Measurements from ENCODE around the gene LMF1.
A peak's percentile ranks its signal among the peaks of the same experiment; 100 is the strongest.

LMF1 gene

GRCh38 chr16:970766-971581 lies at the start of gene LMF1:
TSS of gene LMF1 (minus strand) at chr16:970984. CDS start at chr16:970980, 4 bp downstream.
- TF ChIP-seq GATA1 (IDR thresholded peaks at IDR 0.05; ENCODE audit: low read depth, low read length): no peak
- peak; percentile 70 for TF ChIP-seq POLR2A (IDR thresholded peaks at IDR 0.05; ENCODE audit: low read length)
- peak; percentile 94 to 99 for DNase-seq

- TF ChIP-seq POLR2A (IDR thresholded peaks at IDR 0.05; ENCODE audit: low read length): no peak
- no peak for TF ChIP-seq GATA1 (IDR thresholded peaks at IDR 0.05; ENCODE audit: low read depth, low read length)
These were observed 49.3 kb upstream of the LMF1 start for GRCh38 chr16:1020091-1020399.

GRCh38 chr16:1019231-1020090 lies 48.7 kb upstream of the LMF1 start:
- TF ChIP-seq POLR2A (IDR thresholded peaks at IDR 0.05; ENCODE audit: low read length) (no peak), GATA1 (IDR thresholded peaks at IDR 0.05; ENCODE audit: low read depth, low read length) (no peak)
- no peak for DNase-seq

More at GRCh38 chr16:1020091-1020399, 49.3 kb upstream of the LMF1 start:
- DNase-seq: no peak

DNA sequence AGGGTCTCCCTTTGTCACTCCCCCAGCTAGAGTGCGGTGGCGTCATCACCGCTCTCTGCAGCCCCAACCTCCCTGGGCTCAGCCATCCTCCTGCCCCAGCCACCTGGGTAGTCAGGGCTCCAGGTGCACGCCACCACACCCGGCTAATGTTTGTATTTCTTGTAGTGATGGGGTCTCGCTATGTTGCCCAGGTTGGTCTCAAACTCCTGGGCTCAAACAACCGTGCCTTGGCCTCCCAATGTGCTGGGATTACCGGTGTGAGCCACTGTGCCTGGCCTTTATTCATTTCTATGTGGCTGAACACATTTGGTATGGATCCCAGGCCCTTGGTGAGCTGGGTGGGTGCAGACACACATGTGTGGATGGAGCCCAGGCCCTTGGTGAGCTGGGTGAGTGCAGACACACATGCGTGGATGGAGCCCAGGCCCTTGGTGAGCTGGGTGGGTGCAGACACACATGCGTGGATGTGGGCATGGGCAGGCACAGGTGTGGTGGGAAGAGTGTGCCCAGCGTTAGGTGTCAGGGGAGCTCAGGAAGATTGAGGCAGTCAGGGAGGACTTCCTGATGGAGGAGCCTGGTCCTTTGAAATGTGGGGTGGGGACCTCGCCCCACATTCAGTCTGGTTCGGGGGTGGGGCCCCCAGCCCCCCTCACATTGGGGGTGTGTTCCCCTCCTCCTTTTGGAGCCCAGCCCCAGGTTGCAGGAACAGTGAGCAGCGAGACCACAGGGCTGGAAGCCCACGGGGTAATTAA lies 47.8 kb upstream of the LMF1 start:
- TF ChIP-seq GATA1 (IDR thresholded peaks at IDR 0.05; ENCODE audit: low read depth, low read length): no peak
- no peak for TF ChIP-seq POLR2A (IDR thresholded peaks at IDR 0.05; ENCODE audit: low read length)
- DNase-seq: no peak

DNA sequence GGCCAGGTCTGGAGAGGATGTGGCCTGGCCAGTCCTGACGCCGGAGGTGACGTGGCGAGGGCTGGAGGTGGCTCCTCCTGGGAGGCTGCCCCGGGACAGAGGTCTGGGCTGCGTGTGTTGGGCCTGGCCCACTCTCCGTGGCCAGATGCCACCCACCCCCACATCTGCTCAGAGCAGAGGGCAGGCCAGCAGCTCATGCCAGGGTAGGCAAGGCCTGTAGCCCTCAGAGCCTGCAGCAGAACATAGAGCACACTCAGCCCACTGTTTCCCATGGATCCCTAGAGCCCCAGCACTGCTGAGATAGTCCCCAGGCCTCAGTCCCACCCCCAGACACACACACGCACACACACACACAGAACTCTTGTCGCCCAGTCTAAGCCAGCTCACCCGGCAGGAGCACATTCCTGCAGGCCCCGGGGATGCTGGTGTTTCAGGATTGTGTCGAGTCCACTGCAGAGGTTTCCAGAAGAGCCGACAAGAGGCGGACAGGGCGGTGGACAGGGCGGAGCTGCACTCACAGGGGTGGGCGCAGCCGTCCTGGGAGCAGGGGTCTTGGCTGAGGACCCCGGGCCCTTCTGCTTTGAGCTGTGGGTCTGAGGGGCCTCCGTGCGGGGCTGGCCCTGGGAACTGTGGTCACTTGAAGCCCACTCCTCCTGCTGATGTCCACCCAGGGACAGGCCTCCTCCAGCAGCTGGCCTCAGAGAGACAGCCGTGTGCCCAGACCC lies 44.1 kb upstream of the LMF1 start:
- no peak for DNase-seq

DNA sequence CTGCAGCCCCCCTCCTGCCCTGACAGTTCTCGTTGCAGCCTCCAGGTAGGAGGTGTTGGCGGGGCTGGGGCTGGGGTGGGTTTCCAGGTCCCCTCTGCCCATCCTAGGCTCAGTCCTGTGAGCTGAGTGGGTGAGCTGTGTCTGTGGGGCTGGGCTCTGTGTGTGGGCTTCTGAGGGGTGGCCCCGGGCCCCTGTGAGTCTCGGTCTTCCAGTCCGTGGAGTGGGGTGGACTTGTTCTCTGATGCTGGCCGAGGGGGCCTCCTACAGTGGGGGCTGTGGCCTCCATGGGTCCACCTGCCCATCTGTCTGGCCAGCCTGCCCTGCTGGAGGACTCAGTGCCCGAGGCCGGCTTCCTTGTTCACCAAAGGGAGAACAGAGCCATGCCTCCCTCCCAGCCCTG lies 43.4 kb upstream of the LMF1 start:
- DNase-seq: no peak
- TF ChIP-seq GATA1 (IDR thresholded peaks at IDR 0.05; ENCODE audit: low read depth, low read length) (no peak), POLR2A (IDR thresholded peaks at IDR 0.05; ENCODE audit: low read length) (no peak)

More for the DNA sequence above, 44.1 kb upstream of the LMF1 start:
- no peak for TF ChIP-seq POLR2A (IDR thresholded peaks at IDR 0.05; ENCODE audit: low read length)
- no peak for TF ChIP-seq GATA1 (IDR thresholded peaks at IDR 0.05; ENCODE audit: low read depth, low read length)

DNA sequence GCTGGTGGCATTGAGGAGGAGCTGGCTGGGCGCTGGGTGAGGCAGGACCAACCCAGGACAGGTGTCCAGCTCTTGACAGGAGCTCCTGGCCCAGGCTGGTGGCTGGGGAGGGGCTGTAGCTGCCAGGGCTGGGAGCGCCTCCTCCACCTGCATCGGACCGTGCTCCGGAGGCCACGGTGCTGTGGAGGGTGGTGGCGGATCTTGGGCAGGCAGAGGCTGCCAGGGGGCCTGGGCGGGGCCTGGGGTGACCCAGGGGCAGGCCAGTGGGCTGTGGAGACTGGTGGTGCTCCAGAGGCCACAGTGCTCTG lies 42.8 kb upstream of the LMF1 start:
- no peak for DNase-seq
- TF ChIP-seq GATA1 (IDR thresholded peaks at IDR 0.05; ENCODE audit: low read depth, low read length) (no peak), POLR2A (IDR thresholded peaks at IDR 0.05; ENCODE audit: low read length) (no peak)

- DNase-seq: no peak
- no peak for TF ChIP-seq POLR2A (IDR thresholded peaks at IDR 0.05; ENCODE audit: low read length)
- TF ChIP-seq GATA1 (IDR thresholded peaks at IDR 0.05; ENCODE audit: low read depth, low read length): no peak
These were observed 42.2 kb upstream of the LMF1 start for GRCh38 chr16:1012722-1013592.

GRCh38 chr16:1012135-1012534 lies 41.4 kb upstream of the LMF1 start:
- no peak for TF ChIP-seq GATA1 (IDR thresholded peaks at IDR 0.05; ENCODE audit: low read depth, low read length)
- no peak for TF ChIP-seq POLR2A (IDR thresholded peaks at IDR 0.05; ENCODE audit: low read length)
- DNase-seq: no peak

GRCh38 chr16:1011316-1012082 lies 40.7 kb upstream of the LMF1 start:
- no peak for DNase-seq
- TF ChIP-seq POLR2A (IDR thresholded peaks at IDR 0.05; ENCODE audit: low read length) (no peak), GATA1 (IDR thresholded peaks at IDR 0.05; ENCODE audit: low read depth, low read length) (no peak)

GRCh38 chr16:1010815-1011214 lies 40.0 kb upstream of the LMF1 start:
- TF ChIP-seq GATA1 (IDR thresholded peaks at IDR 0.05; ENCODE audit: low read depth, low read length): no peak
- no peak for TF ChIP-seq POLR2A (IDR thresholded peaks at IDR 0.05; ENCODE audit: low read length)
- no peak for DNase-seq

DNA sequence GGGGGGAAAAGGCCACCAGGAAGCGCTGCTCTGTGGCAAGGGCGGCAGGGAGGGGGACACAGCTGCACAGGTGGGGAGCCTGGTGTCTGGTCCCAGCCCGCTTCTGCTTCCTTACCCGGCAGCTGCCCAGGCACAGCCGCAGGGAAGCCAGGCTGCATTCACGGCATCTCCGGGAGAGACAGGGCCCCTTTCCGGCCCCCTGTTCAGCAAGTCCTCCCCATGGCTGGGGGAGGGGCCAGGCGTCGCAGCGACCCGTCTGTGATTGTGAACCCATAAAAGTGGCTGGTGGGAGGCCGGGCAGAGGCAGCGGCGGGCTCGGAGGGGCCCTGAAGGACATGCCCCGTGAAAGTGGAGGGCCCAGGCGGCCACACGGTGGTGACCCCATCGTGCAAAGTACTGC lies 39.5 kb upstream of the LMF1 start:
- TF ChIP-seq POLR2A (IDR thresholded peaks at IDR 0.05; ENCODE audit: low read length): no peak
- no peak for TF ChIP-seq GATA1 (IDR thresholded peaks at IDR 0.05; ENCODE audit: low read depth, low read length)
- DNase-seq: no peak
